HG02884 (cell line): ENCODE measurements around the gene GMIP.

ENCODE experiments used
- ATAC-seq: cut with Tn5 transposase; IDR thresholded peaks from one replicate; pipeline ENCODE4 v1.9.1; 2021; ENCODE audit warnings: mild to moderate bottlenecking, moderate library complexity; ENCODE audit not compliant: unreplicated experiment

GMIP gene

DNA sequence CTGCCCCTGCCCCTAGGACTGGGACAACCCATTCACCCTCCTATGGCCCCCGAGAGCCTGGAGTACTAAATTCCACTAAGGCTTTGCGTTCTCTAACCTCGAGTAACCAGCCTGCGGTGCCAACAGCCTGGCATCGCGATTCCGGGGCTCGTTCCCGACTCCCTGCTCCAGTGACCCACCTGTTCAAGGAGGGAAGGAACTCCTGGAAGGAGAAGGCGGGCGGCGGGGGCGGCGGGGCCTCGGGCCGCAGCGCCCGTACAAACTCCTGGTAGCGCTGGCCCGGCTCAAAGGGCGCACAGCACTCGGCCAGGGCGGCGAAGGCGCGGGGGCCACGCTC, 6.3 kb downstream of the GMIP start:
- no peak for ATAC-seq

DNA sequence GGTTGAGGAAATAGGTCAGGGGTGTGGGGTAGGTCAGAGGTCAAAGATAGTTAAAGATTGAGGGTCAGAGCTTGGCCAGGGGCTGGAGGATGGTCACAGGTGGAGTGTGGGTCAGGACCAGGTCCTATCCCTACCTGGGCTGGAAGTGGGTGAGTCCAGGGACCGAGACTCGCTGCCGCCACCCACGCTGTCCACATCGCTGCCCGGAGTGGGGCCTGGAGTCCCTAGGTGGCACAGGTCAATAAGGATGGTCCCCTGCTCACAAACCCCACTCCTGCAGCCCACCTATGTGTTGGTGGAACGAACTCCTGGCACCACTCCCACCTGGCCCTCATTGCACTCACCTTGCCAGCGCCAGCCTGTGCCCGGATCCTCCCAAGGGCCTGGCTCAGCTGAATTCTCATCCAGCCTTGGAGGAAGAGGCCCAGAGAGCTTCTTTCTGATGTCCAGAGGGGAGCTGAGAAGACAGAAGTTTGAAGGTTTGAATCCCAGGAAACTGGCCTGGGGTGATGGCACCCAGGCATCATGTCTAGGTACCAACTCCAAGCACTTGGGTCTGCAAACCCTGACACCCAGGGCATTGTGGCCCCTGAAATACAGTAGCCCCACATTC, 6.8 kb downstream of the GMIP start:
- no peak for ATAC-seq

DNA sequence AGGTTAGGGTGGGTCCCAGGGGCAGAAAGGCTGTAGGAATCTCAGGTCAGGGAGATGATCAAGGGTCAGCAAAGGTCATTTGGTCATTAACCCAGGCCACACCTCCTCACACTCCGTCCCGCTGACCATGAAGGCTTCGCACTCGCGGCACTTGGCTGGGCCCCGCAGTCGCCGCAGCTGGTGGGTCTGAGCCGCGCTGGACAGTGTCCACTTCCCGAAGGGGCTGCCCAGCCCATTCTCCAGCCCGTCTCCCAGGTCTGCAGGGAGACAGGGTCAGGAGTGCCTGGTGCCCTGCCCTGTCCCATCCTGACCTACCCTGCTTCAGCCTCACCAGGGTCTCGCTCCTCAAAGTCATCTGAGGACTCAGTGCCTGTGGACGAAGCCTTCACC, 8.1 kb downstream of the GMIP start:
- no peak for ATAC-seq

DNA sequence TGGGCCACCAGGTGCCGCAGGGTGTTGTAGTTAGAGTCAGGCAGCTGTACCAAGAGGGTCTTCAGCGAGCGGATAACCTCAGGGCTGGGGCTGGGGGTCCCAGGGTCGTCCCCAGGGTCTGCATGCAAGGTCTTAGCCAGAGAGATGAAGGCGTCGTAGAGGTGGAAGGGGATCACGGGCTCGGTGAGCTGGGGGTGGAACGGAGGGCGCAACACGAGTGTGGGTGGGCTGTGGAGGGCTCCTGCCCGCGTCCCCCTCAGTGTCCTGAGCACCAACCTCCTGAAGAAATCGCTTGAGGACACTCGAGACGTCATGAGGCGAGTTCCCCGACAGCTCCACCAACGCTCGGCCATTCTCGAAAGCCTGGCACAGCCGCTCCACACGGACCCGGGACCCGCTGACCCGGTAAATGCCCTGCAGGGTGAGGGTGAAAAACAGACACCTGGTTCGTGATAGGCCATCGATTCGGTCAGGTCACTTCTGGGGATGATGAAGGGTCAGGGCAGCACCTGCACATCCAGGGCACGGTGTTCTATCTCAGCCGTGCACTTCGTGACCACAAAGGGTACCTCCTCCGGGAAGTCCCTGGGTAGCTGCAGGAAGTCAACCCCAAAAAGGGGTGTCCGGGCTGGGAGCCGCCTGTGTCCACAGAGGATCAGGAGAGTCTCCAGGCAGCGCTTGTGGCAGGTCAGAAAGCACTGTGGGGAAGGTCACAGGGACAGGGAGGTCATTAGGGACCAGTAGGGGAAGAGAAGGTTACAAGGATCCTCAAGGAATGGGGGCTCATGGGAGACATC, 8.7 kb downstream of the GMIP start:
- ATAC-seq: no peak

DNA sequence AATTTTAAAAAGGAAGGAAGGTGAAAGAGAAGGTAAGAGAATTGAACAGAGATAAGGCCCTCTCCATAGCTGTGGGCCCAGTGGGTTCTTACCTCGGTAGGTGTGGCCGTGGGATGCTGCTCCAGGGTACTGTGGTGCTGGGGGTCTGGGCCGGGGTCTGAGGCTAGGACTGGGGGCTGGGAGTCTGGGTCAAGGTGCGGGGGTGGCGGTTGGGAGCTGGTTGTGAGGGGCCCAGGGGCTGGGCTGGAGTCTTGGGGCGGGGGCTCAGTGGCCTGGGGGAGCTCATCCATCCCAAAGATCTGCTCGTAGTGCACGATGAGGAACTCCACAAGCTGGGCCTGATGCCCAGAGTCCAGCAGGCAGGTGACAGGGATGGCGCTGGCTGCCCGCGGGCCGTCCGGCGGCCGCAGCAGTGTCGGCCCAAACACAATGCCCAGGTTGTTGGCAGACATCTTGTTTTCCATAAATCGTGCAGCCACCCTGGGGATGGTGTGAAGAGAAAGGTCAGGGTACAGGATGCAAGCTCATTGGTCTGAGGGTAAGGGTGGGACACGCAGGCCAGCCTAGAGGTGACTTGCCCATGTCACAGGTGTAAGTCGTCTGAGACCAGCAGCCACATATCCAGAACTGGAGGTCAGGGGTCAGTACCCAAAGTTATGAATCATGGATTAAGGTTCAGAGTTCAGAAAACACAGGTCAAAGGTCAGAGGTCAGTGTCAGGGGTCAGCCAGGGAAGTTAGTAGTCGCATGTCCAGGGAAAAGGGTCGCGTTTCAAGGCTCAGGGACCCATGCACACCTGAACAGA, 9.5 kb downstream of the GMIP start:
- ATAC-seq: no peak

DNA sequence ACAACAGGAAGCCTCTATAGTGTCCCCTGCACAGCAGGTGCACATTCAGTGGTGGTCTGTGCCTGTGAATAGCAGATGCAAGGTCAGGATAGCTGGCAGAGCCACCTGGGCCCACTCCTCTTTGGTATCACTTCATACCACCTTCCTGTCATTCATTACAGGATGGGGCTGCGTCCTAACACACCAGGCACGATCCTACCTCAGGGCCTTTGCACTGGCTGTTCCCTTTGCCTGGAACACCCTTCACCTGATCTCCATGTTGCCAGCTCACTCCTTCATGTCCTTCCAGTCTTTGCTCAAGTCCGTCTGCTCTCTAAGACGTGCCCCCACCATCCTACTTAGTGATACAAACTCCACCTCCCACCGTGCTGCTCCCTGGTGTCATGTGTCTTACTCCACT, 10.8 kb downstream of the GMIP start:
- no peak for ATAC-seq

DNA sequence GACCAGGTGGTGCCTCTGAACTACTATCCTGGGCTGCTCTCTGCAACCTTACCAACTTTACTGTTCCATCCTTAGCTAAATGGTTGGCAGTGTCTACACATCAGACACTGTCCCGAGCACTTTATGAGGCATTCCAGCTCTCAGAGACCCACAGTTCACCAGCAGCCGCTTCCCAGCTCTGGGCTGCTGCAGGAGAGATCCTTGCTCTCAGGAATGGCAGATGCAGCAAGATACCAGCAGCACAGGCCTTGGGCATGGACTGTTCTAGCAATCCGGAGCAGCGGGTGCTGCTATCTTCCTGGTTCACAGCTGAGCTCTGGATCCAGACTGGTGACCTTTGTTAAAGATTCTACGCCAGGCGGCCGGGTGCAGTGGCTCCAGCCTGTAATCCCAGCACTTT, 12.1 kb downstream of the GMIP start:
- no peak for ATAC-seq

DNA sequence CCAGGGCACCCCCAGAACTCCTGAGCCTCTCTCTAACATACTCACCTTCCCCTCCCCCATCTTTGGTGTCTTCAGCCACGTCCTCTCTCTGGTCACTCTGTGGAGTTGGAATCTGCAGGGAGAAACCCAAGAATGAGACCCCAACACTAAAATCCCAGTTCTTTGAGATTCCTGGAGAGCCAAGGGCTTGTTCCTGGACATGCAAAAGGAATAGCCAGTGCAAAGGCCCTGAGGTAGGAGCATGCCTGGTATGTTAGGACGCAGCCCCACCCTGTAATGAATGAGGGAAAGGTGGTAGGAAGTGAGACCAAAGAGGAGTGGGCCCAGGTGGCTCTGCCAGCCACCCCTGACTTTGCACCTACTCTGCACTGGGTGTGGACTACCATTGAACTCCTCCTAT, 13.0 kb downstream of the GMIP start:
- ATAC-seq: no peak

DNA sequence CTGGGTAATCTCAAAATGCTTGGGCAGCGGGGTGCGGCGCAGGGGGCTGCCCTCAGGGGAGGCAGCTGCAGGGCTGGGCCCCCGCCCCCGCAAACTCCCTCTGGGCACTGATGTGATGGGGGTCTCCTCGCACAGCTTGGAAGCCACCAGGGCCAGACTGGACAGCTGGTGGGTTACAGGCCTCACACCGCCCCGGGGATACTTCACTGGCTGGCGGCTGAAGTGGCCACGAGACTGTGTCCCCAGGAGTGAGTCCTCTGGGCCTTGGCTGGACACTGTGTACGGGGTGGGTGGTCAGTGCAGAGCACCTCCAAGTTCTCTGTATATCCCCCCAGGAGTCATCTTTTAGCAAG, 13.4 kb downstream of the GMIP start:
- ATAC-seq: no peak

DNA sequence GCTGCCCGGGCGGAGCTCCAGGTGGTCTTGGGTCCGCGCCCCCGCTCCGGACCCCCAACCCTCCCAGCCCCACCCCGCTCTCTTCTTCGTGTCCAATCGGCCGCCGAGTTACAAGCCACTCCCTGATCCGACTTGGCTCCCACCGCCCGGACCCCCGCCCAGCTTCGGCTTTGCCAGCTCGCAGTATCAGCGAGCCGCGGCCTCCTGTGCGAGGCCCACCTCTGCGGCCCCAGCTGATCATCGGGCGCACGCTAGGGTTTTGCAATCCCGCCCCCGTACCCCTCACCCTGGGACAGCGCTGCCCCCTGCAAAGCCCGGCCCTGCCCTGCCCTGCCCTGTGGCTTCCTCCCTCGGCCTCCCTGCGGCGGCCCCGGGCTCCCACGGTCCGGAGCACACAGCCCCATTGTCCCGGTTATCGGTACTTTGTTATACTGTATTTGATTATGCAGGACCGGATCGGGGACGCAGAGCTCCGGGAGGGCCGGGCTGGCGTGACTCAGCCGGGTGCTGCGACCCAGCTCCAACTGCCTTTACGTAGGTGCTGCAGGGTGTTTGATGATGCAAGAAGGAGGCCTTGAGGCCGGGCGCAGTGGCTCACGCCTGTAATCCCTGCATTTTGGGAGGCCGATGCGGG, 14.8 kb downstream of the GMIP start:
- ATAC-seq: no peak

DNA sequence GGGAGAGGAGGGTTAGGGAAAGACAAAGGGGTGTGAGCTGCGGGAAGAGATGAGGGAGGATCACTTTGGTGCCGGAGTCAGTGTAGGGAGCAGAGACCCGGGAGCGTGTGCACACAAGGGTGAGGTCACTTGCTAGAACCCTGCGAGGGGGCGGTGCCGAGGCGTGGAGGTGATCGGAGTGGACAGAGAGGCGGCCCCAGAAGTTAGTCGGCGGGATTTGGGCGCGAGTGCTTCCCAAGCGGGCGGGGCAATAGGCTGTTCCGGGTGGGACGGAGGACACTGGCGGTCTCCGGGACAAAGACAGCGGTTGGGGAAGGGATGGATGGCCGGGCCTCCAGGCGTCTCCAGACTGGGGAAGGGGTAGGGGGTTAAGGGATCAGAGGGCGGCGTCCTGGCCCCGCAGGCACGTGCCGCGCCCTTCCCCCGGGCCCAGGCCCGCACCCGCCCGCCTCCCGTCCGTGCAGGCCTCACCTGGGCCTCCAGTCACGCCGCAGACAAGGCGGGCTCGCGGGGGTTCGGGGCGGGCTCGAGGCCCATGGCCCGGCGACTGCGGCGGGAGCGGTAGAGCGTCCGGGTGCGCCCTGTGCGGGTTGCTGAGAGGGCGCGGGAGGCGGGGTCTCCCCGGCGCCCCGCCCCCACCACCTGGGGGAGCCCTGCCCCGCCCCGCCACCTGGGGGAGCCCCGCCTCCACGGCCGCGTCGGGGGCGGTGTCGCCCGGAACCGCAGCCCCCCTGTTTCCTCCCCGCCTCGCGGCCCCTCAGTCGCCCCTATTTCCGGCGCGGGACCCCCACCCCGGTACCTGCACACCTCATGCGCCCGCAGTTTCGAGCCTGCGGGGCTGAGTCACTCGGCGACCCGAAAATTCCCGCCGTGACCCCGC, 15.6 kb downstream of the GMIP start, which contains the start of gene LPAR2:
TSS of gene LPAR2 (minus strand) at position 600 of the 880 bp plus-strand sequence. CDS start 945 bp downstream, outside the sequence.
- peak; percentile 47 for ATAC-seq

DNA sequence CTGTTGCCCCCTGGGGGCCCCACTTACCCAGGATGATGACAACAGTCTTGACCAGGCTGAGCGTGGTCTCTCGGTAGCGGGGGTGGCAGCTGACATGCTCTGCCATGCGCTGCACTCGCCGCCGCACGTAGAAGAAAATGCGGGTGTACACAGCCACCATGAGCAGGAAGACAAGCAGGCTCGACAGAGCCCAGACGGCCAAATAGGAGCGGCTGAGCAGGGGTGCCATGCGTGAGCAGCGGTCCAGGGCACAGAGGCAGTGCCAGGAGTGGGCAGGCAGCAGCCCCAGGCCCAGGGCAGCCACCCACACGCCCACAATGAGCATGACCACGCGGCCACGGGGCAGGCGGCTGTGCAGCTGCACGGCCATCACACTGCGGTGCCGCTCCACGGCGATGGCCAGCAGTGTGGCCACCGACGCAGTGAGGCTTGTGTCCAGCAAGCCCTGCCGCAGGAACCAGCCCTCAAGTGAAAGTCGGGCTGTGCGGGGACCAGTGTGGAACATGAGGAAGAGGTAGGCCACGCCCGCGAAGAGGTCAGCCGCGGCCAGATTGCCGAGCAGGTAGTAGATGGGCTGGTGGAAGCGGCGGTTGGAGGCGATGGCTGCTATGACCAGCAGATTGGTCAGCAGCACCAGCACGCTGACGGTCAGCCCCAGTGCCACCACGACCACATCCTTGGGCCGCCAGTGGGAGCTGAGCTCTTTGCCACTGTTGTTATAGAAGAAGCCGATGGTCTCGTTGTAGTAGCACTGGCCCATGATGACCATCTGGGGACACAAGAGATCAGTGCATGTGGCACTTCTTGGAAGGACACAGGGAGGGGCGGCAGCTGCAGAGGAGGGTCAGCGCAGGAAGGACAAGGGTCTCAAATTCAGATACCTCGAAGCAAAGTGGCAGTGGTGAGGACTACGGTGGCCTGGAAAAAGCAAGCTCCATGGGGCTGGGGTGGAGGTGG, 16.7 kb downstream of the GMIP start:
- ATAC-seq: no peak

DNA sequence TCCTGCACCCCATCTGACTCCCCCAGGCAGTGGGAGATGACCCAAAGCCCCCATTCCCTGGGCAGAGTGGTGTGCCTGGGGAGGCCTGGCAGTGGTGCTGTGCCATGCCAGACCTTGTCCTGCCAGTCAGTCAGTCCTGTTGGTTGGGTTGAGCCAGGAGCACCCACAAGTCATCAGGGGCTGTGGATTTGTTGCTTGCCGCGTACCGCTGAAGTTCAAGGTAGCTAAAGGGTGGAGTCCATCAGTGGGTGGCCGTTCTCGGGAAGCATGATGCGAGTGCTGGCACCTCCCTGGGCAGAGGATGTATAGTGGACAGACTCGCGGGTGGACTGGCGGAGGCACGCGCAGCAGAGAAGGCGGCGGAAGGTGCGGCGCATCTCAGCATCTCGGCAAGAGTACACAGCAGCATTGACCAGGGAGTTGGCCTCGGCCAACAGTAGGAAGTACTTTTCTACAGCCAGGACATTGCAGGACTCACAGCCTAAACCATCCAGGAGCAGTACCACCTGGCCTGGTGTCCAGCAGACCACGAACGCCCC, 19.4 kb downstream of the GMIP start:
- ATAC-seq: no peak

DNA sequence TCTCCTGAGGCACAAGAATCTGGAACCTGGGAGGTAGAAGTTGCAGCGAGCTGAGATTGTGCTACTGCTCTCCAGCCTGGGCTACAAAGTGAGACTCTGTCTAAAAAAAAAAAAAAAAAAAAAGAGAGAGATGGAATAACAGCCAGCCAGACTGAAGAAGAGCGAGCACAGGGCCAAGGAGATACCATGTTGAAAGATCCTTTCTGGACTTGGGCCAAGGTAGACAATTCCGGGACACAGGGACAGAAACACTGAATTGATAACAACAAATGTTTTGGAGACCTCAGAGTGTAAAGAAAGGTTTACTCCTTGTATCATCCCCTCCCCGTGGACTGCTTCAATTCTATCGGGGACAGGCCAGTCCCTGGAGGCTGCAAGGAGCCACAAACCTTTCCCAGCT, 20.1 kb downstream of the GMIP start:
- no peak for ATAC-seq

DNA sequence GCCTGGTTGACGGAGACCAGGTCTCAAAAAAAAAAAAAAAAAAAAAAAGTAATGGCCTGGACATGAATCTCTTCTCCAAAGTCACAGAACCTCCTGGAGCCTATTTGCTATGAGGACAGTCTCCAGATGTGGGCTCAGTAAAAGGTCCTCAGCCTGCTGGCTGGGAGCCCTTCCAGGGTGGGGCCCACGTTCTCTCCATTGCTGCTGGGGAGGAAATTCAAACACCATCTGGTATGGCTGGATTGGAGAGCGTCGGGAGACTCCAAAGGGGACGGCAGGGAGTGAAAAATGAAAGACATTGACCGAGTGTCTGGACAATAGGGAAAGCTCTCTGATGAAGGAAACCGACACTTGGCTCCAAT, 23.6 kb downstream of the GMIP start:
- no peak for ATAC-seq

DNA sequence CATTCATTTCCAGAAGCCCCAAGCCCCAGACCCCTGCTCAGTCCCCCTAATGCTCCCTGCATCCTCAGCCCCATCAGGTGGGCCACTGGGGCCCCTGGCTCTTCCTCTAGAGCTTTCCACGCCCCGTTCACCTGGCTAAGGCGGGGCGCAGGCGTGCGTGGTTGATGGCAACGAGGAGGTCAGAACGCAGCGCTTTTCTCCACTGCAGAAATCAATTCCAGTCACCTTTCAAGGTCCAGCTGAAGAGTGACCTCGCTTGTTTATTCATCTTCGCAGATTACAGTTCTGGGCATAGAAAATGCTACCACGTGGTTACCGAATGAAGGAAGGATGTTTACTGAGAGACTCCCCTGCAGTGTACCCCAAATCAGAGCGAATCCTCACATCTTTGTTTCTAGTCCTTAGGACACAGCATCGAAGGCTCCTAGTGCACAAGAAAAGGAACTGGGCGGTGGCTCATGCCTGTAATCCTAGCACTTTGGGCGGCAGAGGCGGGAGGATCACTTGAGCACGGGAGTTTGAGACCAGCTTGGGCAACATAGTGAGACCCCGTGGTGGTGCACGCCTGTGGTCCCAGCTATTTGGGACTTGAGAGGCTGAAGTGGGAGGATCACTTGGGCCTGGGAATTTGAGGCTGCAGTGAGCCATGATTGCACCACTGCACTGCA, 24.1 kb downstream of the GMIP start:
- ATAC-seq: no peak

DNA sequence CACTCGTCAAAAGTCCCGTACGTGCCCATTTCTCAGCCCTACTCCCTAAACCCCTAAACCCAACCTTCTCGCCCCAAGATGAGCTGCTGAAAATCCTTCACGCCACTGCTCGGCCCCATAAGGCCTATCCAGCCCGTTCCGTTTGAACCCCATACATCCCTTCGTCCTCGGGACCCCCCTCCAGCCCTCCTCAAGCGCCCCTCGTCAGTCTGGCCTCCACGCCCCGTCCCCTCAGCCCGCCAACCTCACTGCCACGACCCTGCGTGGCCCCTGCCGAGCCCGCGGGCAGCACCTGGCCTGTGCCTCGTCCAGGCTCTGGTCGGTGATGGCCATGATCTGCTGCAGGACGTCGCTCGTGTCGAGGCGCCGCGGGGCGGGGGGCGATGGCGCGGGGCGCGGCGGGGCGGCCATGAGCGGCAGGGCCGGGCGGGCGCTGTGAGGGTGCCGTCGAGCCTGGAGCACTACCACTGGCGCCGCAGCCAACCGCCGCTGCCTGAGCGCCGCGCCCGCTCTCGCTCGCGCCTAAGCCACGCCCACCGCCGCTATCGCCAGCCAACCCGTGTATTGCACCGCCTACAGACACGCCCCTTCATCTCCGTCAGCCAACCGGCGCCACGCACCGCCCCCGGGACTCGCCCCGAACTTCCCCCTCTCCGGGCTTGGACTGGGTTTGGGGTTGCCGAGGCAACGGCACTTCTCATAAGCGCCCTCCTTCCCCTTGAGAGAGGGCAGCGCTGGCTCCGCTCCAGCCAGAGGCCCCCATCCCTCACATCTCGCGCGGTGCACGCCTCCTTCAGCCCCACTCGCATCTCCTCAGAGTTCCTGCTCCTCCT, 25.0 kb downstream of the GMIP start, which contains the start of gene PBX4:
TSS of gene PBX4 (minus strand) at position 469 of the 833 bp plus-strand sequence. CDS start at position 411, 58 bp downstream.
- peak; percentile 96 for ATAC-seq

DNA sequence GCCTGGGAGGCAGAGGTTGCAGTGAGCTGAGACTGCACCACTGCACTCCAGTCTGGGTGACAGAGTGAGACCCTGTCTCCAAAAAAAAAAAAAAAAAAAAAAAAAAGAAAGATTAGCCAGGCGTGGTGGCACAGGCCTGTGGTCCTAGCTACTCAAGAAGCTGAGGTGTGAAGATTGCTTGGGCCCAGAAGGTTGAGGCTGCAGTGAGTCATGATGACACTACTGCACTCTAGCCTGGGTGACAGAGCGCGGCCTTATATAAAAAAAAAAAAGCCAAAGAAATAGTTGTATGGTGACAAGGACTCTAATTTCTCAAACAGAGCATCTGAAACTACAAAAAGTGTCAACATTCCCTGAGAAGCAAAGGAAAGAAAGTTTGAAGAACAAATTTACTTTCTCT, 28.4 kb downstream of the GMIP start:
- ATAC-seq: no peak
